GM12891 (cell line): Measurements from ENCODE around the gene ZCCHC7.

Source experiments
- POLR2A ChIP-seq: IDR thresholded peaks from 2 replicates; pipeline ENCODE4 v1.6.1; 2011; ENCODE audit warnings: low read depth, low read length, control low read depth
- POLR2AphosphoS5 ChIP-seq: IDR thresholded peaks from 2 replicates; pipeline ENCODE4 v1.6.1; 2011; ENCODE audit warnings: low read depth, low read length, control low read depth
- SPI1 ChIP-seq: IDR thresholded peaks from 2 replicates; pipeline ENCODE4 v1.6.1; 2011; ENCODE audit warnings: low read depth, low read length, control low read depth
- TAF1 ChIP-seq: IDR thresholded peaks from 2 replicates; pipeline ENCODE4 v1.6.1; 2011; ENCODE audit warnings: low read depth, low read length, control low read depth

DNA sequence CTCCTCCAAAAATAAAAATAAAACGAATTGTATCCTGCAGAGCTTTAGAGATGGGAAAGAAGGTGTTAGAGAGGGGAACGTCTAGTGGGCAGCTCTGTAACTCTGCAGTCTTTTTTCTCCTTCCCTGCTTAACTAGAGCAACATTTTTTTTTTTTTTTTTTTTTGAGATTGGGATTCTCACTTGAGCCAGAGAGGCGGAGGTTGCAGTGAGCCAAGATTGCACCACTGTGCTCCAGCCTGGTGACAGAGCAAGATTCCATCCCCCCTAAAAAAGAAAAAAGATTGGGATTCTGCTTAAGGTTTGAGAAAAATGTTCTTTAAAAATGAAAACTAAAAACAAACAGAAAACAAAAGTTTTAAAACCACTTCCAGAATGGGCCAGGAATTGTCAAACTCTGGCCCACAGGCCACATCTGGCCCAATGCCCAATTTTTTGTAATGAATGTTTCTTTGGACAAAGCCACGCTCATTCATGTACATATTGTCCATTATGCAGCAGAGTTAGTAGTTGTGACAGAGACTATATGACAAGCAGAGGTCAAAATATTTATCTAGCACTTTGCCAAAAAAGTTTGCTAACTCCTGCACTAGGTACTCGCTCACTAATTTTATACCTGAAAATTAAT lies 98.5 kb downstream of the ZCCHC7 start:
- TF ChIP-seq POLR2A (no peak), POLR2AphosphoS5 (no peak), TAF1 (no peak), SPI1 (no peak)
